ENCODE measurements around the gene LSG1. TPM values are rescaled to one million over a fixed set of nuclear protein-coding genes. Genes with fewer than 3 reads are reported as not detected.

Gene LSG1
- total RNA-seq, result 40.9 TPM
- long read RNA-seq, transcript LSG1-201 (14 exons, 3,572 nt), result major isoform, 36 of 69 reads
- long read RNA-seq, partial matches to known transcripts, result 22 of 69 reads
- long read RNA-seq, other reads (novel, unspliced or antisense), result 10 of 69 reads

DNA sequence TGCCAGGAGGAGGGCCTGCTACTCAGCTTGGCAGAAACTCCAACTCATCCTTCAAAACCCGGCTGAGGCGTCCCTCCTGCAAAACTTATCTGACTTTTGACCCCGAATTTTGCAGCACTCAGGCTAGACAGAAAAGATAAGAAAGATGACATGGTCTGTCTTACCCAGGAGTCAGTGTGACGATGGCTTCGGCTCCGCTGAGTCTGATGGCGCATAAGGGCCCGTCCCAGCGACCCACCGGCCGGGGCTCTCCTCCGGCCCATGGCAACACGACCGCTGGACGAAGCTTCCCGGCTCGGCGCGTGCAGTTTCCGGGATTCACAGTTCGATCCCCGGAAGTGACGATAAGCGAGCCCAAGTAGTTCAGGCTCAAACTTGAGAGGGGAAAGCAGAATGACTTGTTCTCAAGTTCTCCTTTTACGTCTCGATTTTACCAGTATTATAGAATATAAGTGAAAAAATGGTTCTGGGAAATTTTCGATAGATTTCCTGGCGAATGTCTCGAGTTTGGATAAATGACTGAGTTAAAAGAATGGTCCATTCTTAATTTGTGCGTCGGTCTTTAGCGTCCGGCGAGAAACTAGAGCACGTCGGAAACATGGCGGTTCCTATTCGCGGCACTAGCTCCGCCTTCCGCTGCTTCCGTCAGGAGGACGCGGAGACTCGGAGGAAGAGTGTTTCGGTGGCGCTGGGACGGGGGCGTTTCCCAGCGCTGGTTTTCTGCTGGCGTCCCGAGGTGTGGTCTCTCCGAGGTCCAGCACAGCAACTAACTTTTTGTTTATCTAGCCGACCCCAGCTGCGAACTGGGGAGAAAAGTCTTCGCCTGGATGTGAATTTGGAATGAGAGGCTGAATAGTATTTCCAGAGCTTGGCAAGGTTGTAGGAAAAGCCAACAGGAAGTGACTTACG is at the start of gene LSG1:
LSG1 (minus strand) TSS at position 292 of the 909 bp plus-strand sequence; CDS start at position 263, 29 bp downstream.
- intact Hi-C loops (cut with DNase I), result loop anchor here (10.0 kb wide), 1 partner anchor 863 kb away; no protein-coding TSS in a partner anchor
- H3K4me1 ChIP-seq, result peaks cover 15% of the 10 kb centered on the region
- no peaks in the 10 kb centered on the region for H3K27me3 ChIP-seq (ENCODE audit: low read depth)
- peak; percentile 94 for DNase-seq
- no peaks in the 10 kb centered on the region for H3K9me3 ChIP-seq
- peak; percentile 98 for ATAC-seq
- H3K4me3 ChIP-seq, result peak within 1 kb of the TSS; percentile 65
- peaks cover 16% of the 10 kb centered on the region for H3K36me3 ChIP-seq
- H3K27ac ChIP-seq, result peak within 1 kb of the TSS; percentile 95
- no peak for TF ChIP-seq CTCF (IDR thresholded peaks at IDR 0.05)

DNA sequence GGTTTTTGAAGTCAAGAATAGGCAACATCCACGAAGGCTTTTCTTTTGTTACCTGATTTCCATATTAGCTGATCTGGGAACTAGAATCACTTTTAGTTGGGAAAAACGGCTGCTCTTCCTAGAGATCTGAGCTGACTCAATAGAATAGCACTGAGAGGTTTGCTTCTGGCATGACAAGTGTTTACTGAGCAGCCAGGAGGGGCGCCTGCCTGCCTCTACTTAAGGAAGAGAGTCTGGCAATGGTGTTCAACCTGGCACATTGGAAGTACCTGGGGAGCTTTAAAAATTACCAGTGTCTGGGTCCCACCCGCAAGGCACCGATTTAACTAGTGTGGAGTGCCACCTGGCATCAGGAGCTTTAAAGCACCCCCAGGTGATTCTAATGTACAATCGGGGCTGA is 48.1 kb upstream of the LSG1 start:
- H3K9me3 ChIP-seq, result no peaks in the 10 kb centered on the region
- no peak overlapping the region for H3K27ac ChIP-seq
- DNase-seq (no peak), ATAC-seq (peak in 1 of 2 donors; percentile 69)
- no peak overlapping the region for H3K4me3 ChIP-seq
- intact Hi-C loops (cut with DNase I), result no loop called here
- H3K36me3 ChIP-seq, result no peaks in the 10 kb centered on the region
- no peaks in the 10 kb centered on the region for H3K27me3 ChIP-seq (ENCODE audit: low read depth)
- no peaks in the 10 kb centered on the region for H3K4me1 ChIP-seq
- TF ChIP-seq CTCF (IDR thresholded peaks at IDR 0.05), result no peak

DNA sequence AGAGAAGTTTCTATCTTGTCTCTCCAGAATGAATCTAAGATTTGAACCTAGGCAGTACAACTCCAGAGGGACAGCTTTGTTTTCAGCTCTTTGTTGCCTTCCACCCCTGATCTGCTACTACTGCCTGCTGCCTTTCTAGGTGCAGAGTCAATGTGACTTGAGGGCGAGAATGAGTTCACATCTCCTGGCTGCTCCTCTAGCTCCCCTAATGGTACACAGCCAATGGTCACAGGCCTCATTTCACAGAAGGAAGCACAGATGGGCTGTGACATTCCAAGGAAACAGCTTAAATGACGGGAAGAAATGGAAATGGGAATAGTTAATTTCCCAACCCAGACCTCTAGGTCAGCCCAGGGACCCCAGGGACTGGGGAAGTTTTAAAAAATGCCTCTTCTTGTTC is 46.1 kb upstream of the LSG1 start:
- H3K27ac ChIP-seq, result no peak overlapping the region
- intact Hi-C loops (cut with DNase I), result no loop called here
- no peak overlapping the region for H3K4me3 ChIP-seq
- DNase-seq (no peak), ATAC-seq (no peak)
- no peak for TF ChIP-seq CTCF (IDR thresholded peaks at IDR 0.05)
- H3K9me3 ChIP-seq, result no peaks in the 10 kb centered on the region
- H3K36me3 ChIP-seq, result no peaks in the 10 kb centered on the region
- H3K4me1 ChIP-seq, result no peaks in the 10 kb centered on the region
- H3K27me3 ChIP-seq (ENCODE audit: low read depth), result no peaks in the 10 kb centered on the region

- Histone ChIP-seq H3K4me3 (no peak overlapping the region), H3K36me3 (no peaks in the 10 kb centered on the region), H3K27me3 (ENCODE audit: low read depth) (no peaks in the 10 kb centered on the region), H3K27ac (no peak overlapping the region), H3K9me3 (no peaks in the 10 kb centered on the region), H3K4me1 (peaks cover 9% of the 10 kb centered on the region)
- DNase-seq (no peak), ATAC-seq (no peak)
- intact Hi-C loops (cut with DNase I), result no loop called here
- no peak for TF ChIP-seq CTCF (IDR thresholded peaks at IDR 0.05)
These were observed 43.2 kb upstream of the LSG1 start for GRCh38 chr3:194715022-194715800.

DNA sequence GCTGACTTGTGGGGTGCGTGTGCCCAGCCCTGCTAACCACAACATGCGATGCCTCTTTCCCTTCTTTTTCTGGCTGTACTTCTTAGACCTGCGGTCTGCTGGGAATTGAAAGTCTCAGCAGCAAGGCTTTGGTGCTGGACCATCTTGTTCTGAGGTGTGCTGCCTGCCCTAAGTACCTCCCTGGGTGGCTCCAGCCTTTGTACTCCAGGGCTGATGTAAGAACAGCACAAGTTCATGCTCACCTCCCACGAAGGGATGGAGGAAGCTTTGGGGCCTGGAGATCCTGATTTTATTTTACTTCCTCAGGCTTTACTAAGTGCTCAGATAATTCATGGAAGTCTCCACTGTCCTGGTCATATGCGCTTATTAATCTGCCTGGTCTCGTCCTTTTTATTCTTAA is 42.6 kb upstream of the LSG1 start:
- no peak overlapping the region for H3K4me3 ChIP-seq
- no peaks in the 10 kb centered on the region for H3K27me3 ChIP-seq (ENCODE audit: low read depth)
- intact Hi-C loops (cut with DNase I), result no loop called here
- no peaks in the 10 kb centered on the region for H3K36me3 ChIP-seq
- H3K9me3 ChIP-seq, result no peaks in the 10 kb centered on the region
- peaks cover 9% of the 10 kb centered on the region for H3K4me1 ChIP-seq
- no peak for TF ChIP-seq CTCF (IDR thresholded peaks at IDR 0.05)
- ATAC-seq (no peak), DNase-seq (no peak)
- H3K27ac ChIP-seq, result no peak overlapping the region
